ENCODE measurements around the gene ANKRD18A.

Gene ANKRD18A

DNA sequence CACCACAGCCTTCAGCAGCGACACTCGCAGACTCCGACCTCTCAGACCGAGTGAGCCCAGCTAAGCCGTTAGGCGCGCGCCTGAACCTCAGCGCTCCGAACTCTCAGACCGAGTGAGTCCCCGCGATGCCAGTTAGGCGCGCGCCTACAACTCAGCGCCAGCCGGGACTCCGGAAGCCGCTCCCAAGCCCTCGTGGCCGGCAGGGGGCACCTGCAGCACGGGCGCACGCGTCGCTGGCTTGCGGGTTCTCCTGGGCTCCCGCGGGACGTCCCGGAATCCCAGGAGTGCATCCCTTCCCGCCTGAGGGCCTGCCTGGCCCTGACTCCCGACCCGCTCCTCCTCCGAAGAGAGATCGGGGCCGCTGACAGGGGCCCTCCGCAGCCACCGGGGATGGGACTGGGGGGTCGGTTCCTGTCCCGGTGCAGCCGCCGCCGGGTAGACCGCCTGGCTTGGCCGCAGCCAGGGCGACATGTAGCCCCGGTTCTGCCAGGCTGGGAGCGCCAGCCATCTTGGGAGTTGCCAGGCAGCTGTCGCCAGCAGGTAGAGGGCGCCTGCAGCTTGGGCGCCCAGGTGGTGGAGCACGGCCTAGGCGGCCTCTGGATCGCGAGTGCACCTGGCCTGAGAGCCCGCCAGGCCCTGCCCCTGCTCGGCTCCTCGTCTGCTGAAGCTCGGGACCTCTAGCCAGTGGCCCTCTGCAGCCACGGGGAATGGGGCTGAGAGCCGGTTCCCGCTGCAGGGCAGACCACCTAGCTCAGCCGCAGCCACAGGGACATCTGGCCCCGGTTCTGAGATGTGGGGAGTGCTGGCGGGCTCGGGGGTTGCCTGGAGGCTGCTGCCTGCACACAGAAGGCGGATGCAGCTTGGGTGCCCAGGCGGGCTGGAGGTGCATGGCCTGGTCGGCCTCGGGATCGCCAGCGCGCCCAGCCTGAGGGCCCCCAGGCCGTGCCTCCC is at the start of gene ANKRD18A:
TSS of gene ANKRD18A (minus strand) at position 114 of the 951 bp plus-strand sequence. CDS start 311 bp downstream, outside the sequence.
- peak; percentile 63 for DNase-seq
- in situ Hi-C loops (cut with MboI; ENCODE audit: low pct_unique_long_range_greater_than_20kb, low sequenced_read_pairs): no loop called here

GRCh38 chr9:38668791-38669466 is 48.5 kb upstream of the ANKRD18A start:
- DNase-seq: no peak
- in situ Hi-C loops (cut with MboI; ENCODE audit: low pct_unique_long_range_greater_than_20kb, low sequenced_read_pairs): no loop called here

- in situ Hi-C loops (cut with MboI; ENCODE audit: low pct_unique_long_range_greater_than_20kb, low sequenced_read_pairs): no loop called here
- DNase-seq: no peak
Observed at GRCh38 chr9:38662763-38663593, 42.6 kb upstream of the ANKRD18A start.

DNA sequence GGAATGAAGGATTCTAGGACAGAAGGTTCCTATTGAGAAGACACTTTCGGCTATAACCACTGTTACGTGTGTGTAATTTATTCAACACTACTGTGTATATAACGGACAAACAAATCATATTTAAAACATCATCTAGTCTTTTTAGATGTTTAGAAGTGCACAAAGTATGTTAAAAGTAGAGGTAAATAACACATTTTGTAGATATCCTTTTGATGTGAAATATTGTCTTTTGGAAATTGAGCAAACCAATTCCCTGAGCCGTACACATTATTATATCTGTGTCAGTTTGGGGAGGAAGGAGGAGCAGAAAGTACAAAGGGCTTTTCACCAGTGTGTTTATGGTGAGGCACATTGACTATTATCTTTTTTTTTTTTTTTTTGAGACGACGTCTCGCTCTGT is 39.1 kb upstream of the ANKRD18A start:
- DNase-seq: no peak
- in situ Hi-C loops (cut with MboI; ENCODE audit: low pct_unique_long_range_greater_than_20kb, low sequenced_read_pairs): no loop called here

GRCh38 chr9:38656896-38657295 is 36.5 kb upstream of the ANKRD18A start:
- DNase-seq: no peak
- in situ Hi-C loops (cut with MboI; ENCODE audit: low pct_unique_long_range_greater_than_20kb, low sequenced_read_pairs): no loop called here

DNA sequence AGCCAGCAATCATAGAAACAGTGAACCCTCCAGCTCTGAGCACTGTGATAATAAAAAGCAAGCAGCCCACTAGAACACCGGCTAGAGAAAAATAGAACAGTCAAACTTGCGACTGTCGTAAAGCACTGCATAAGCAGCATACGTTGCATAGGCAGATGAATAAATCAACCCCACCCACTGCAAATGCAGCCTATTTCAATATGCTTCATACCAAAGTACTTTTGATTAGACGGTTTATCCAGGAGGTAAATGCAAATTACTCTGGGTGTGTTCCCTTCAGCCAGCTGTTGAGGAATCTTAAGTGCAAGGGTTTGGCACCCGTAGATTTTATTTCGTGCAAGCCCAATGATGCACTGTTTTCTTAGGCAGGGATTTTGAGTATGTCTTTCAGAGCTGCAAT is 32.1 kb upstream of the ANKRD18A start:
- DNase-seq: no peak
- in situ Hi-C loops (cut with MboI; ENCODE audit: low pct_unique_long_range_greater_than_20kb, low sequenced_read_pairs): no loop called here

- in situ Hi-C loops (cut with MboI; ENCODE audit: low pct_unique_long_range_greater_than_20kb, low sequenced_read_pairs): no loop called here
- DNase-seq: no peak
Observed at GRCh38 chr9:38652044-38652443, 31.6 kb upstream of the ANKRD18A start.

GRCh38 chr9:38651400-38652042 is 31.1 kb upstream of the ANKRD18A start:
- DNase-seq: no peak
- in situ Hi-C loops (cut with MboI; ENCODE audit: low pct_unique_long_range_greater_than_20kb, low sequenced_read_pairs): no loop called here

DNA sequence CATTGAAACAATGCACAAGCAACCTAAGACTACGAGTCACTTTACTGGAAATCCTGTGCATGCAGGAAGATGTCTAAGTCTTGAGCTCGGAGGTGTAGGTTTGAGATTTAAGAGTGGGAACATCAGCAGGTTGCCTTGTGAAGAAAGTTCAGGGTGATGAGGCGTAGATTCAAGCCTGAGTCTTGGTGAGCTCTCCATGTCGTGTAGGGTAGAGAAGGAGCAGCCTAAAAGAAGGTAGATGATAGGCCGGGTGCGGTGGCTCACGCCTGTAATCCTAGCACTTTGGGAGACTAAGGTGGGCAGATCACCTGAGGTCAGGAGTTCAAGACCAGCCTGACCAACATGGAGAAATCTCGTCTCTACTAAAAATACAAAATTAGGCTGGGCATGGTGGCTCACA is 30.2 kb upstream of the ANKRD18A start:
- no peak for DNase-seq
- in situ Hi-C loops (cut with MboI; ENCODE audit: low pct_unique_long_range_greater_than_20kb, low sequenced_read_pairs): no loop called here

- in situ Hi-C loops (cut with MboI; ENCODE audit: low pct_unique_long_range_greater_than_20kb, low sequenced_read_pairs): no loop called here
- DNase-seq: no peak
Observed at GRCh38 chr9:38649731-38650363, 29.5 kb upstream of the ANKRD18A start.

- in situ Hi-C loops (cut with MboI; ENCODE audit: low pct_unique_long_range_greater_than_20kb, low sequenced_read_pairs): no loop called here
- DNase-seq: no peak
Observed at GRCh38 chr9:38644601-38645000, 24.2 kb upstream of the ANKRD18A start.

- DNase-seq: no peak
- in situ Hi-C loops (cut with MboI; ENCODE audit: low pct_unique_long_range_greater_than_20kb, low sequenced_read_pairs): no loop called here
Observed at GRCh38 chr9:38643815-38644173, 23.4 kb upstream of the ANKRD18A start.

DNA sequence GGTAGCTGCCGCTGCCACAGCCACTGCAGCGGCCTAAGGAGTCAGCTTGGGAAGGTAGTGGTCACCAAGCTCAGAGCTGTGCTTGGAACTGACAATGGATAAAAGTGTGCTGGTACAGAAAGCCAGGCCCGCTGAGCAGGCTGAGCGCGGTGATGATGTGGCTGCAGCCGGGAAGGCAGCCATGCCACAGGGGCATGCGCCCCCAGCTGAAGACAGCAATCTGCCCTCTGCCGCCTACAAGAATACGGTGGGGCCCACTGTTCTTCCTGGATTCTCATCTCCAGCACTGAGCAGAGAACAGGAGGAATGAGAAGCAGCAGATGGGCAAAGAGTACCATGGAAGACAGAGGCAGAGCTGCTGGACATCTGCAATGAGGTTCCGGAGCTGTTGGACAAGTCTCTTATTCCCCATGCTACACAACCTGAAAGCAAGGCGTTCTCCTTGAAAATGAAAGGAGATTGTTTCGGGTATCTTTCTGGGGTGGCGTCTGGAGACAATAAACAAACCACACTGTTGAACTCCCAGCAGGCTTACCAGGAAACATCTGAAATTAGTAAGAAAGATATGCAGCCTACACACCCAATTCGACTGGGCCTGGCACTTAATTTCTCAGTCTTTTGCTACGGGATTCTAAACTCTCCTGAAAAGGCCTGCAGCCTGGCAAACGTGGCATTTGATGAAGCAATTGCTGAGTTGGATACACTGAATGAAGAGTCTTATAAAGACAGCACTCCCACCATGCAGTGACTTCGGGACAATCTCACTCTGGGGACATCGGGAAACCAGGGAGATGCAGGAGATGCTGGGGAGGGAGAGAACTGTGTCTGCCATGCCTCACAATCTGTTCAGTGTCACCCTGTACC is 22.8 kb upstream of the ANKRD18A start:
- in situ Hi-C loops (cut with MboI; ENCODE audit: low pct_unique_long_range_greater_than_20kb, low sequenced_read_pairs): no loop called here
- no peak for DNase-seq

DNA sequence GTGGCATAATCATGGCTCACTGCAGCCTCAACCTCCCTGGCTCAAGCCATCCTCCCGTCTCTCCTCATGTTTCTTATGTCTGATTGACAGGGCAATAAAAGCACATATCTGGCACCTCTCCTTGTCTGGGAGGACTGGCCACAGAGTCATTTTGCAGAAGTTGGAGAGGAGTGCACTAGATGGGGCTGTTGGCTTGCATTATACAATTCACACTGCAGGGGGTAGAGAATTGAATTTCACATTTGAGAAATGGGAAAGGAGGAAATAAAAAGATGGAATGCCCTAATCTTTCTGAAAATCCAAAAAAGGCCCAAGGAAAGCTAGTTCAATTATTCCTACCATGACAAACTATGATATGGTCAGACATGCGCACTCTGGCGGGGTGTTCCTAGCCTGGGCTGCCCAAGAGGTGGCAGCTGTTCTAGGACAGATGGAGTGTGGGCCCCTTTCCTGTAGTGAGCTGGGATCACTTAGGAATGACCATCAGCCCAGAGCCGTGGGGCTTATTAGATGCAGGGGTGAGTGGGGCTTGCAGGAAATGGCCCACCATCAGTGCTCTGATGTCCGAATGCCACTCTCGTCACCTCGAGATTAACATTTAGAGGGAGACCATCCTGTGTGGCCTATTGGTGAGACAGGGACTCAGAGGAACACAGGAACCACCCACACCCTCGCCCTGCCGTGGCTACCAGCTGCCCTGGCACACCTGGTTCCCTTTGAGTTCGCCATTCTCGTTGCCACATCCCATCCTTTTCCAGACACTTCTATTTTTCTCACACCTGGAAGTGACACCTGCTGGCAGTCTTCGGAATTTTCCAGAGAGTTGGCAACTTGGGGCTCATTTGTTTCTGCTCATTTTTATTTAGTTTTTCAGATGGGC is 21.8 kb upstream of the ANKRD18A start:
- DNase-seq: peak; percentile 62
- in situ Hi-C loops (cut with MboI; ENCODE audit: low pct_unique_long_range_greater_than_20kb, low sequenced_read_pairs): no loop called here

- in situ Hi-C loops (cut with MboI; ENCODE audit: low pct_unique_long_range_greater_than_20kb, low sequenced_read_pairs): no loop called here
- no peak for DNase-seq
Observed at GRCh38 chr9:38641142-38641541, 20.7 kb upstream of the ANKRD18A start.

DNA sequence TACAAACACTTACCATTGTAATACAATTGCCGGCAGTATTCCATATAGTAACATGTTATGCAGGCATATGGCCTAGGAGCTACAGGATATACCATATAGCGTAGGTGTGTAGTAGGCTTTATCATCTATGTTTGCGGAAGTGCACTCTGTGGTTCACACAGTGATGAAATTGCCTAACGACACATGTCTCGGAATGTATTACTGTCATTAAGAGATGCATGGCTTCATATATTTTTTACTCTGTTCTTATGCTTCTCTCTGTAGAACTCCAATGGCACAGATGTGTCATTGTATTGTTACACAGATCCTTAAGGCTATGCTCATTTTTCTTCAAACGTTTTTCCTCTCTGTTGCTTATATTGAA is 19.2 kb upstream of the ANKRD18A start:
- in situ Hi-C loops (cut with MboI; ENCODE audit: low pct_unique_long_range_greater_than_20kb, low sequenced_read_pairs): no loop called here
- no peak for DNase-seq

Data from KBM-7 (cell line).